Breast epithelium (tissue), 4 donors: ENCODE data around the gene RHBDD3. TPM values are rescaled to one million over a fixed set of nuclear protein-coding genes. Genes with fewer than 3 reads are reported as not detected.
A peak's percentile ranks its signal among the peaks of the same experiment; 100 is the strongest.

Experiments used
- DNase-seq, 2 donors: peaks; one replicate each; pipeline ENCODE4 v3.0.0-alpha.2; 2019; ENCODE audit warnings: low spot score in 2 of 2
- H3K27ac ChIP-seq, 2 donors: fragments of 200-600 bp; sonication (generic) in 1 of 2; one replicate each; pipeline ENCODE4 v1.5.1; 2016 to 2019; ENCODE audit warnings: mild to moderate bottlenecking in 1 of 2
- H3K27me3 ChIP-seq, 2 donors: fragments of 200-600 bp; sonication (generic) in 1 of 2; one replicate each; pipeline versions ENCODE4 v1.5.1 to v1.6.0; 2017 to 2019; ENCODE audit warnings: control low read depth in 1 of 2, mild to moderate bottlenecking in 1 of 2
- H3K36me3 ChIP-seq: fragments of 200-600 bp; one replicate; pipeline ENCODE4 v1.5.1; 2019
- H3K4me1 ChIP-seq, 2 donors: fragments of 200-600 bp; sonication (generic); one replicate each; pipeline ENCODE4 v1.5.1; 2016 to 2019; ENCODE audit warnings: control low read depth in 1 of 2
- H3K4me3 ChIP-seq, 3 donors: fragments of 200-600 bp; sonication (generic); 1 replicate in 2 of 3; 2 replicates in 1 of 3; pipeline ENCODE4 v1.5.1; 2016 to 2019; ENCODE audit warnings: mild to moderate bottlenecking in 3 of 3, moderate library complexity in 2 of 3
- H3K9me3 ChIP-seq, 2 donors: fragments of 200-600 bp; sonication (generic) in 1 of 2; one replicate each; pipeline ENCODE4 v1.5.1; 2016 to 2019; ENCODE audit warnings: control low read depth in 1 of 2
- CTCF ChIP-seq, 3 donors: fragments of 450-650 bp; IDR thresholded peaks; one replicate each; pipeline ENCODE4 v1.5.1; 2016 to 2017; ENCODE audit warnings: antibody characterized with exemption in 3 of 3, mild to moderate bottlenecking in 3 of 3, moderate library complexity in 3 of 3
- POLR2A ChIP-seq: fragments of 450-650 bp; IDR thresholded peaks from one replicate; pipeline ENCODE4 v1.6.1; 2016; ENCODE audit warnings: antibody characterized with exemption, mild to moderate bottlenecking, moderate library complexity
- POLR2AphosphoS5 ChIP-seq, 3 donors: sonication (generic); formaldehyde crosslinking; IDR thresholded peaks; one replicate each; pipeline ENCODE4 v1.6.1; 2017; ENCODE audit warnings: antibody characterized with exemption in 3 of 3
- intact Hi-C: fragments of 100-400 bp; cut with DNase I; formaldehyde crosslinking; loops from one replicate; pipeline ENCODE4 v1.15.1; 2023; ENCODE audit warnings: low total_unique reads
- total RNA-seq, 3 donors: library from RNA; depleted of rRNA; stranded (reverse); fragments of >200 nt; gene quantifications; one replicate each; pipeline ENCODE4 v1.1.0, GENCODE V29; 2016

Gene RHBDD3
- total RNA-seq, 3 donors from 2014 or later = 16.2 to 31.8 (median 28.2) TPM

DNA sequence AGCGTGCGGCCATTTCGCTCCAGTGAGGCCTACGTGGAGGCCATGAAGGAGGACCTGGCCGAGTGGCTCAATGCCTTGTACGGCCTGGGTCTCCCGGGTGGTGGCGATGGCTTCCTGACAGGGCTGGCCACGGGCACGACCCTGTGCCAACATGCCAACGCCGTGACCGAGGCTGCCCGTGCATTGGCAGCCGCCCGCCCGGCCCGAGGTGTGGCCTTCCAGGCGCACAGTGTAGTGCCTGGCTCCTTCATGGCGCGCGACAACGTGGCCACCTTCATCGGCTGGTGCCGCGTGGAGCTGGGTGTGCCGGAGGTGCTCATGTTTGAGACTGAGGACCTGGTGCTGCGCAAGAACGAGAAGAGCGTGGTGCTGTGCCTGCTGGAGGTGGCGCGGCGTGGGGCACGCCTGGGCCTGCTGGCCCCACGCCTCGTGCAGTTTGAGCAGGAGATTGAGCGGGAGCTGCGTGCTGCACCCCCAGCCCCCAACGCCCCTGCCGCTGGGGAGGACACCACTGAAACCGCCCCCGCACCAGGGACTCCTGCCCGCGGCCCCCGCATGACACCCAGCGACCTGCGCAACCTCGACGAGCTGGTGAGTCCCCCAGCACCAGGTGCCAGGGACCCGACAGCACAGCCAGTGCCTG lies 40.5 kb upstream of the RHBDD3 start:
- no peak for TF ChIP-seq POLR2AphosphoS5 (IDR thresholded peaks at IDR 0.05)
- TF ChIP-seq POLR2A = no peak
- TF ChIP-seq CTCF (IDR thresholded peaks at IDR 0.05) = no peak
- Histone ChIP-seq H3K4me3 (peak overlapping the region; percentile 74 to 93 (median 88)), H3K4me1 (peaks cover 24 to 27% of the 10 kb centered on the region in 2 donors), H3K27me3 (peaks cover 0 to 1% of the 10 kb centered on the region in 2 donors), H3K9me3 (no peaks in the 10 kb centered on the region), H3K36me3 (no peaks in the 10 kb centered on the region), H3K27ac (peak overlapping the region; percentile 89 to 93)
- no peak for DNase-seq
- intact Hi-C loops = no loop called here

DNA sequence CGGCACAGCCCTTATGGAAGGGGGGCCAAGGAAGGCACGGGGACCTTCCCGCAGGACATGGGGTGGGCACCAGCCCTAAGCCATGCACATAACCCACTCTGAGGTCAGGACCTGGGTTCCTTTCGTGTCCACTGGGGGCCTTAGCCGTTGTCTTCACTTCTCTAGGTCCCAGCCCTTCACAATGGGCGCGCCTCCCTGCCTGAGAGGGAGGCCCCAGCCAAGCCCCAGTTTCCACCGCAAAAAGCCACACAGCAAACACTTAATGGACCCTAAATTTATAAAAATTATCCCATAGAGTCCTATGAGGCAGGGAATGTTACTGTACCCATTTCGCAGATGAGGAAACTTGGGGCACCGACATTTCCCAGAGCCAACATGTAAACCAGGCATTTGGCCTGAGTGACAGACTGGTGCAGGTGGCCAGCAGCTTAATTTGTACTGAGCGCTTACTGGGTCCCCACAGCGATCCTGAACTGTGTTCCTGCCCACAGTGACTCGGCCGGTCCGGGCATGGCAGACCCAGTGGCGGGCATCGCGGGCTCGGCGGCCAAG lies 39.9 kb upstream of the RHBDD3 start:
- no peak for DNase-seq
- Histone ChIP-seq H3K27me3 (no peaks in the 10 kb centered on the region), H3K36me3 (no peaks in the 10 kb centered on the region), H3K4me3 (peak overlapping the region; percentile 74 to 93 (median 88)), H3K27ac (peak overlapping the region; percentile 89 to 93), H3K9me3 (no peaks in the 10 kb centered on the region), H3K4me1 (peaks cover 27 to 32% of the 10 kb centered on the region in 2 donors)
- intact Hi-C loops = no loop called here
- TF ChIP-seq POLR2A = no peak
- TF ChIP-seq CTCF (IDR thresholded peaks at IDR 0.05) = no peak

GRCh38 chr22:29306835-29307595 lies 39.2 kb upstream of the RHBDD3 start:
- H3K36me3 ChIP-seq = no peaks in the 10 kb centered on the region
- intact Hi-C loops = no loop called here
- no peaks in the 10 kb centered on the region for H3K9me3 ChIP-seq
- peak; percentile 67 to 83 for DNase-seq
- no peaks in the 10 kb centered on the region for H3K27me3 ChIP-seq
- peak overlapping the region; percentile 74 to 93 (median 88) for H3K4me3 ChIP-seq
- TF ChIP-seq POLR2AphosphoS5 (IDR thresholded peaks at IDR 0.05) = no peak
- no peak for TF ChIP-seq CTCF (IDR thresholded peaks at IDR 0.05)
- TF ChIP-seq POLR2A = no peak
- peak overlapping the region; percentile 89 to 93 for H3K27ac ChIP-seq
- peaks cover 27 to 32% of the 10 kb centered on the region in 2 donors for H3K4me1 ChIP-seq

DNA sequence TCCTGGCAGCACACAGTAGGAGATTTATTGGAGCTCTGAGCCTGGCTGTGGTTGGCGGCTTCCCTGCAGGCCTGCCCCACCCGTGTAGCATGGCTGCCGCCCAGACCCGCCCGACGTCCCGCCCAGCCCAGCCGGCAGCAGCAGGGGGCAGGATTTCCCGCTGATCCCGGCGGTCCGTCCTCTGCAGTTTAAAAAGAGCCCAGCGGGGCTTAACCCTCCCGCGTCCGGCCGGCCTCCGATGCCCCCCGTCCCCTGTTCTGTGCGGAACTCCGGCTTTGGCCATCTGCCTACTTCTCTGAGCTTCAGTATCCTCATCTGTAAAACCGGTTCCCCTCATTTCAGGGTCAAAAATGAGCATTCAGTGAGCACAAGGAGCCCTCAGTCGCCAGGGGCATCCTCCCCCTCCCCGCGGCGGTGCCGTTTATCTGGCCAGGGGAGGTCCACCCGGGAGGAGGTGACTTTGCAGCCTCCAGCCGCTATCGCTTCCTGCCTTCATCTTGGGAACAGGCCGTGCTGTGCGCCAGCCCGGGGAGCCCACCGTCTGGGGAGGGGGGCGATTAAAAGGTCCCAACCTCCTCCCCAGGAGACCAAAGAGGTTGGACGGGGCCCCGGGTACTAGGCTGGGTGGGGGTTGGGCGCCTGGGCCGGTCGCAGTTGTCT lies 38.5 kb upstream of the RHBDD3 start, which contains the start of gene GAS2L1:
Gene GAS2L1 (plus strand): TSS at position 476 of the 660 bp plus-strand sequence. CDS start 1,456 bp downstream, outside the sequence.
- Histone ChIP-seq H3K27me3 (no peaks in the 10 kb centered on the region), H3K4me1 (peaks cover 26 to 27% of the 10 kb centered on the region in 2 donors), H3K36me3 (no peaks in the 10 kb centered on the region), H3K27ac (peak within 1 kb of the TSS; percentile 89 to 93), H3K9me3 (no peaks in the 10 kb centered on the region), H3K4me3 (peak within 1 kb of the TSS; percentile 74 to 93 (median 88))
- DNase-seq = peak; percentile 60 to 86
- TF ChIP-seq CTCF (IDR thresholded peaks at IDR 0.05) (peak in 2 of 3 donors; percentile 67 to 69), POLR2AphosphoS5 (IDR thresholded peaks at IDR 0.05) (peak in 2 of 3 donors; percentile 7 to 9), POLR2A (no peak)
- intact Hi-C loops = no loop called here
